Measurements from ENCODE around the gene GRPEL1.

- TF ChIP-seq, protein P1, sequence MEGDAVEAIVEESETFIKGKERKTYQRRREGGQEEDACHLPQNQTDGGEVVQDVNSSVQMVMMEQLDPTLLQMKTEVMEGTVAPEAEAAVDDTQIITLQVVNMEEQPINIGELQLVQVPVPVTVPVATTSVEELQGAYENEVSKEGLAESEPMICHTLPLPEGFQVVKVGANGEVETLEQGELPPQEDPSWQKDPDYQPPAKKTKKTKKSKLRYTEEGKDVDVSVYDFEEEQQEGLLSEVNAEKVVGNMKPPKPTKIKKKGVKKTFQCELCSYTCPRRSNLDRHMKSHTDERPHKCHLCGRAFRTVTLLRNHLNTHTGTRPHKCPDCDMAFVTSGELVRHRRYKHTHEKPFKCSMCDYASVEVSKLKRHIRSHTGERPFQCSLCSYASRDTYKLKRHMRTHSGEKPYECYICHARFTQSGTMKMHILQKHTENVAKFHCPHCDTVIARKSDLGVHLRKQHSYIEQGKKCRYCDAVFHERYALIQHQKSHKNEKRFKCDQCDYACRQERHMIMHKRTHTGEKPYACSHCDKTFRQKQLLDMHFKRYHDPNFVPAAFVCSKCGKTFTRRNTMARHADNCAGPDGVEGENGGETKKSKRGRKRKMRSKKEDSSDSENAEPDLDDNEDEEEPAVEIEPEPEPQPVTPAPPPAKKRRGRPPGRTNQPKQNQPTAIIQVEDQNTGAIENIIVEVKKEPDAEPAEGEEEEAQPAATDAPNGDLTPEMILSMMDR (IDR thresholded peaks at IDR 0.05): no peak
- TF ChIP-seq POLR2A (IDR thresholded peaks at IDR 0.05): no peak
Measured at GRCh38 chr4:7019367-7019766, 48.5 kb downstream of the GRPEL1 start.
